ENCODE results near the gene S100A13.

DNA sequence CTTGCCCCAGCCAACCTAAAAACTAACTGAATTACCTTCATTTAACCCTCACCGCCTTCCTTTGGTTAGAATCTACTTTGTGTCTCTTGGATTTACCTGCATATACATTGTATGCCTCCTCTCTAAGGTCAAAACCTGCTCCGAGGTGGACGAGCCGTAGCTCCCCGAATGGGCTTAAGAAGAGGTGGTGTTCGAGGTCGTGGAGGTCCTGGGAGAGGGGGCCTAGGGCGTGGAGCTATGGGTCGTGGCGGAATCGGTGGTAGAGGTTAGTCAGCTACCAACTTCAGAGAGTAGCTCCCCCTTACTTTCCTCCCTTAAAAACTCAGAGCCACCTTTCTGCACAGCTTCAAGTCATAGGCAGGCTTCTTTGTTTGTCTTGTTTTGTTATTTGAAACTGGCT, 15.8 kb upstream of the S100A13 start:
- TF ChIP-seq CTCF (IDR thresholded peaks at IDR 0.05) = no peak
- TF ChIP-seq POLR2AphosphoS5 (IDR thresholded peaks at IDR 0.05) = no peak
- no peak for TF ChIP-seq POLR2A (IDR thresholded peaks at IDR 0.05)
- no peak for TF ChIP-seq EP300 (IDR thresholded peaks at IDR 0.05)
